ENCODE data around the gene CA4.

CA4 gene

DNA sequence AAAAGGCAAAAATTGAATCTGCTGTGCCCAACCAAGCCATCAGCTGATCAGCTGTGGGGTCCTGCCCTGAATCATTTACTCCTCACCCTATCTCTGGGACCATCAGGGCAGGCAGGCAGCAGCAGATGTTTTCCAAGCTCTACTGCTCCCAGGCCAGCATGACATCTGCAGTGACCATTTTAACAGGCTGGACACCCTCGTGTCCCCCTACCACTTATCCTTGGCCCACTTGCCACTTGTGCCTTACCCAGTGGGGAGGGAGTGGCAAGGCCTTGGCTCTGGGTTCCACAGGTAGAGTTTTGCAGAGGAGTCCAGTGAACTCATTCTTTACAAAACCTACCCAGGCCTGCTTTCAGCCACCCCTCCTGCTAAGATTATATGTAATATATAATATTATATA lies 12.0 kb upstream of the CA4 start:
- H2AFZ ChIP-seq (ENCODE audit: low read length): no peak overlapping the region
- H2BK12ac ChIP-seq (ENCODE audit: low read length): no peak overlapping the region
- no peak overlapping the region for H3K9ac ChIP-seq (ENCODE audit: low read depth, low read length, poor library complexity)
- no peak overlapping the region for H3K23ac ChIP-seq (ENCODE audit: low read depth, low read length, poor library complexity)
- DNase-seq (ENCODE audit: low spot score): no peak
- H3K18ac ChIP-seq (ENCODE audit: low read length): no peak overlapping the region
- H3K79me1 ChIP-seq (ENCODE audit: low read depth, low read length): no peaks in the 10 kb centered on the region
- peaks cover 26 to 43% (median 38%) of the 10 kb centered on the region in 3 experiments for H3K27me3 ChIP-seq (ENCODE audit: control insufficient read depth in 3 of 3, insufficient read depth in 3 of 3, low read depth in 1 of 3, low read length in 3 of 3)
- peaks cover 0 to 3% of the 10 kb centered on the region in 2 donors for H3K9me3 ChIP-seq (replicated peaks in 1 of 2; ENCODE audit: control insufficient read depth in 2 of 2, insufficient read depth in 1 of 2, low read depth in 1 of 2, low read length in 2 of 2)
- H3K4me2 ChIP-seq (ENCODE audit: insufficient read depth, low read length, poor library complexity, severe bottlenecking): no peak overlapping the region
- H2BK5ac ChIP-seq (ENCODE audit: low read length): no peak overlapping the region
- H3K27ac ChIP-seq (replicated peaks; ENCODE audit: low read length): no peak overlapping the region
- no peak overlapping the region for H3K4ac ChIP-seq (ENCODE audit: low read length)
- H3K36me3 ChIP-seq (replicated peaks in 1 of 2; ENCODE audit: control insufficient read depth in 2 of 2, insufficient read depth in 2 of 2, low read length in 2 of 2): peaks cover 0 to 5% of the 10 kb centered on the region in 2 donors
- no peak overlapping the region for H3K14ac ChIP-seq (ENCODE audit: low read length)
- no peak overlapping the region for H4K8ac ChIP-seq (ENCODE audit: low read depth, low read length)
- H2AK5ac ChIP-seq (ENCODE audit: low read depth, low read length): no peak overlapping the region
- no peak overlapping the region for H4K91ac ChIP-seq (ENCODE audit: low read depth, low read length, poor library complexity)
- H2BK120ac ChIP-seq (ENCODE audit: low read depth, low read length): no peak overlapping the region
- no CpG with 5 or more reads among the region's 1 CpG for WGBS, 2 donors (ENCODE audit: extremely low coverage in 2 of 2, insufficient read length in 2 of 2, insufficient replicate concordance in 1 of 2)
- H2BK15ac ChIP-seq (ENCODE audit: low read length): no peak overlapping the region
- H3K4me3 ChIP-seq (ENCODE audit: low read length in 2 of 2): no peak overlapping the region
- H3K4me1 ChIP-seq (ENCODE audit: control insufficient read depth in 2 of 2, insufficient read depth in 1 of 2, low read depth in 1 of 2, low read length in 2 of 2): peaks cover 19 to 26% of the 10 kb centered on the region in 2 donors

GRCh38 chr17:60138769-60139437 lies 10.9 kb upstream of the CA4 start:
- H2BK120ac ChIP-seq (ENCODE audit: low read depth, low read length): no peak overlapping the region
- H3K18ac ChIP-seq (ENCODE audit: low read length): peak overlapping the region; percentile 40
- no CpG with 5 or more reads among the region's 48 CpGs for WGBS, 2 donors (ENCODE audit: extremely low coverage in 2 of 2, insufficient read length in 2 of 2, insufficient replicate concordance in 1 of 2)
- peaks cover 0 to 3% of the 10 kb centered on the region in 2 donors for H3K9me3 ChIP-seq (replicated peaks in 1 of 2; ENCODE audit: control insufficient read depth in 2 of 2, insufficient read depth in 1 of 2, low read depth in 1 of 2, low read length in 2 of 2)
- no peak overlapping the region for H4K91ac ChIP-seq (ENCODE audit: low read depth, low read length, poor library complexity)
- no peak overlapping the region for H2AK5ac ChIP-seq (ENCODE audit: low read depth, low read length)
- peak overlapping the region; percentile 68 for H2BK12ac ChIP-seq (ENCODE audit: low read length)
- no peaks in the 10 kb centered on the region for H3K79me1 ChIP-seq (ENCODE audit: low read depth, low read length)
- no peak overlapping the region for H3K27ac ChIP-seq (replicated peaks; ENCODE audit: low read length)
- H3K36me3 ChIP-seq (replicated peaks in 1 of 2; ENCODE audit: control insufficient read depth in 2 of 2, insufficient read depth in 2 of 2, low read length in 2 of 2): no peaks in the 10 kb centered on the region
- no peak overlapping the region for H3K4me3 ChIP-seq (ENCODE audit: low read length in 2 of 2)
- peak overlapping the region; percentile 81 for H2BK15ac ChIP-seq (ENCODE audit: low read length)
- peaks cover 26 to 43% (median 38%) of the 10 kb centered on the region in 3 experiments for H3K27me3 ChIP-seq (ENCODE audit: control insufficient read depth in 3 of 3, insufficient read depth in 3 of 3, low read depth in 1 of 3, low read length in 3 of 3)
- H3K9ac ChIP-seq (ENCODE audit: low read depth, low read length, poor library complexity): no peak overlapping the region
- peak overlapping the region; percentile 46 for H3K23ac ChIP-seq (ENCODE audit: low read depth, low read length, poor library complexity)
- peaks cover 24 to 33% of the 10 kb centered on the region in 2 donors for H3K4me1 ChIP-seq (ENCODE audit: control insufficient read depth in 2 of 2, insufficient read depth in 1 of 2, low read depth in 1 of 2, low read length in 2 of 2)
- peak overlapping the region; percentile 65 for H3K14ac ChIP-seq (ENCODE audit: low read length)
- no peak for DNase-seq (ENCODE audit: low spot score)
- H3K4me2 ChIP-seq (ENCODE audit: insufficient read depth, low read length, poor library complexity, severe bottlenecking): peak overlapping the region; percentile 67
- no peak overlapping the region for H2AFZ ChIP-seq (ENCODE audit: low read length)
- H3K4ac ChIP-seq (ENCODE audit: low read length): no peak overlapping the region
- H2BK5ac ChIP-seq (ENCODE audit: low read length): no peak overlapping the region
- no peak overlapping the region for H4K8ac ChIP-seq (ENCODE audit: low read depth, low read length)

DNA sequence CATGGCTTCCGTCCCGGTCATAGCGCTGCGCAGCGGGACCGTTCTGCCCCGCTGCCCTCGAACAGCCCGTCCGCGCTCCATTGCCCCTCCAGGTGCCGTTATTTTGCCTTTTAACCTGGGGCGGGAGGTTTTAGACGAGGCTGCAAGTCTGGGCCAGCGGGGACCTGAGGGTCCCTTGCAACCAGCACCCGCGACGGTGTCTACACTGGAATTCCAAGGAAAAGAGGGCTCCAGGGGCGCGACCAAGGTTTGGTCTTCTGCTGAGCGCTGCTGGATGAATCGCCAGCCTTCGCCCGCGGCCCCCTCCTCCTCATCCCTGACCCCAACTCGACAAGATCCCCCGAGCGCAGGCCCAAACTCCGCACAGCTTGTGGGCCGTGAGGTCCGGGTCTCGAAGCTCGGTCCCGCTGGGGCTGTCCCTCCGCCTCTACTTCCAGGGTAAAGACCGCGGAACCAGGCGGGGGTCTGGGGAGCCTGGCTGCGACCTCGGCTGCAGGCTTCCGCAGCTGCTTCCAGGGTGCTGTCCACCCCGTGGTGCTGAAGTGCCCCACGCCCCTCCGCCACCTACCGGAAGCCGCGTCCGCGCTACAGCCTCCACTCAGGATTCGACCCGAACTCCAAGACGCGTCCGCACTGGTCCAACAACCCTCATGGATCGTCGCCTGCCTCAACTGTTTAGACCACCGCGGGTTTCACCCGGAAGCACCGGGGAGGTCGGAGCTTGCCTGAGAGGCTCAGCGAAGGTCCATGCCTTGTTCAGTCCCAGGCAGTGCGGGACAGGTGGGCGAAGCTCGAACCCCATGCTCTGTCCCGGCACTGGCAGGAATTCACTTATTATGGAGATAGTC lies 10.1 kb upstream of the CA4 start:
- no CpG with 5 or more reads among the region's 66 CpGs for WGBS, 2 donors (ENCODE audit: extremely low coverage in 2 of 2, insufficient read length in 2 of 2, insufficient replicate concordance in 1 of 2)
- H3K14ac ChIP-seq (ENCODE audit: low read length): peak overlapping the region; percentile 65
- no peak overlapping the region for H3K9ac ChIP-seq (ENCODE audit: low read depth, low read length, poor library complexity)
- no peak overlapping the region for H4K8ac ChIP-seq (ENCODE audit: low read depth, low read length)
- H2AFZ ChIP-seq (ENCODE audit: low read length): no peak overlapping the region
- no peak overlapping the region for H3K27ac ChIP-seq (replicated peaks; ENCODE audit: low read length)
- DNase-seq (ENCODE audit: low spot score): peak; percentile 74
- no peak overlapping the region for H2BK5ac ChIP-seq (ENCODE audit: low read length)
- peak overlapping the region in 1 of 2 donors; percentile 61 for H3K4me3 ChIP-seq (ENCODE audit: low read length in 2 of 2)
- H3K4me2 ChIP-seq (ENCODE audit: insufficient read depth, low read length, poor library complexity, severe bottlenecking): peak overlapping the region; percentile 67
- no peaks in the 10 kb centered on the region for H3K36me3 ChIP-seq (replicated peaks in 1 of 2; ENCODE audit: control insufficient read depth in 2 of 2, insufficient read depth in 2 of 2, low read length in 2 of 2)
- peaks cover 26 to 43% (median 38%) of the 10 kb centered on the region in 3 experiments for H3K27me3 ChIP-seq (ENCODE audit: control insufficient read depth in 3 of 3, insufficient read depth in 3 of 3, low read depth in 1 of 3, low read length in 3 of 3)
- H3K79me1 ChIP-seq (ENCODE audit: low read depth, low read length): no peaks in the 10 kb centered on the region
- peak overlapping the region; percentile 40 for H3K18ac ChIP-seq (ENCODE audit: low read length)
- no peak overlapping the region for H2BK120ac ChIP-seq (ENCODE audit: low read depth, low read length)
- H2BK15ac ChIP-seq (ENCODE audit: low read length): no peak overlapping the region
- no peak overlapping the region for H3K4ac ChIP-seq (ENCODE audit: low read length)
- H3K4me1 ChIP-seq (ENCODE audit: control insufficient read depth in 2 of 2, insufficient read depth in 1 of 2, low read depth in 1 of 2, low read length in 2 of 2): peaks cover 25 to 31% of the 10 kb centered on the region in 2 donors
- H3K9me3 ChIP-seq (replicated peaks in 1 of 2; ENCODE audit: control insufficient read depth in 2 of 2, insufficient read depth in 1 of 2, low read depth in 1 of 2, low read length in 2 of 2): peaks cover 0 to 3% of the 10 kb centered on the region in 2 donors
- no peak overlapping the region for H2AK5ac ChIP-seq (ENCODE audit: low read depth, low read length)
- no peak overlapping the region for H2BK12ac ChIP-seq (ENCODE audit: low read length)
- no peak overlapping the region for H4K91ac ChIP-seq (ENCODE audit: low read depth, low read length, poor library complexity)
- H3K23ac ChIP-seq (ENCODE audit: low read depth, low read length, poor library complexity): peak overlapping the region; percentile 46
